Activated naive CD8-positive, alpha-beta T cell treated with anti-CD3 and anti-CD28 coated beads, Interleukin-2, amount 50 U/mL, for 16 hours (primary cell): Measurements from ENCODE around the gene ATP4A.

ENCODE experiments used
- DNase-seq: peaks from one replicate; pipeline ENCODE4 v3.0.0-alpha.2; 2020; ENCODE audit warnings: low read depth, low spot score

ATP4A gene

GRCh38 chr19:35565016-35565856, 1.8 kb upstream of the ATP4A start:
- DNase-seq = no peak

- no peak for DNase-seq
Observed at GRCh38 chr19:35562776-35563175, 682 bp downstream of the ATP4A start.

- DNase-seq = no peak
Observed at GRCh38 chr19:35562336-35562735, 1.1 kb downstream of the ATP4A start.

DNA sequence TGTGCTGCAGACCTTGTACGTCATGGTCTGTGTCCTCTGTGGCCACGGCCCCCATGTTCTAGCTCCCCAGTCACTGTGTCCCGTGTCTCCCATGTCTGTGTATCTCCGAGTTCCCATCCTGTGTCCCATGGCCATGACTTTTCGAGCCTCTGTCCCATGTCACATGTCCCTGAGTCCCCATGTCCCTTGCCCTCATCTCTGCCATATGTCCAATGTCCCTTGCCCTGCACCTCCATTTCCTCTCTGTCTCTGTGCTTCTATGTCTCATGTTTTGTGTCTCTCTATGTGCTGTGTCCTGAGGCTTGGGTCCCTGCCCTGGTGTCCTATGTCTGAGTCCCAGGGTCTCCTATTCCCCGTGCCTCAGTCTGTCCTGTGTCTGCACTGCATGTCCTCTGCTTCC, 2.0 kb downstream of the ATP4A start:
- no peak for DNase-seq

DNA sequence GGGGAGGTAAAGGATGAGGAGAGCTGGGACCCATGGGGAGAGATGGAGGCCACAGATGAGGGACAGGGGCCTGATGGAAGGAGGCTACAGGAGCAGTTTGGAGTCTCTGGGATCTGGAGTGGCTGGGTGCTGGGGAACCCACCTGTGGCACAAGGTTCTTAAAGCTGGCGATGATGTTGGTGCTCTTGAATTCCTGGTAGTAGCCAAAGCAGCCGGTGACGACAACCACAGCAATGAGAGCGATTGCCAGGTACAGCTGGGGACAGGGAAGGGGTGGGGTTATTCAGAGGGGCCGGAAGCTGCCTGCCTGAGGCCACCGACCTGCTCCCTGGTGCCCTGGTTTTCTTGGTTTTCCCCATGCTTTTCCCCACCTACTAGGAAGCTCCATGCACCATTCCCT, 2.8 kb downstream of the ATP4A start:
- no peak for DNase-seq

DNA sequence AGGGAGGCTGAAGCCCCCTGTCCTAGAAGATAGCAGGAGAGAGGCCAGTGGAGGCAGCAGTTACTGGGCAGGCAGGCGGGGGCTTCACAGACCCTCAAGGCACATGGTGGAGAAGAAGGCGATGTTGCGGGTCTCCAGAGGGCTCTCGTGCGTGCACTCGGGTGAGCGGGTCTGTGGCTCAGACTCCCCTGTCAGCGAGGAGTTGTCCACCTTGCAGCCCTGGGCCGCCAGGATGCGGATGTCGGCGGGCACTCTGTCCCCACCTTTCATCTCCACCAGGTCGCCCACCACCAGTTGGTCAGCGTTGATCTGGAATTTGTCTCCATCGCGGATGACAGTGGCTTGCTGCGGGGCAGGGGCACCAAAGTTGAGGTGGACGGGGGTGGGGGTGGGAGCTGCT, 3.2 kb downstream of the ATP4A start:
- DNase-seq = no peak

DNA sequence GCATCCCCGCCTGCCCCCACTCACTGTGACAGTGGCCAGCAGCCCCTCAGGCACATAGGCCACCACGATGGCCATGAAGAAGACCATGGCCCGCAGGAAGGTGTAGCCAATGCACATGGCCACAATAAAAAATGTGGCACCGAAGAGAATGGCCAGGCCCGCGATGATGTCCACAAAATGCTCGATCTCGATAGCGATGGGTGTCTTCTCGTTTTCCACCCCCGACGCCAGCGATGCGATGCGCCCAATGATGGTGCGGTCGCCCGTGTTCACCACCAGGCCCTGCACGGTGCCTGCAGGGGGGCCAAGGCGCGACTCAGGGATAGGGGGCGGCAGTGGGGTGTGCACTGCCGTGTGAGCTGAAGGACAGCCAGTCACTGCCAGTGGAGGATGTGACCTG, 3.7 kb downstream of the ATP4A start:
- no peak for DNase-seq

GRCh38 chr19:35559281-35559659, 4.2 kb downstream of the ATP4A start:
- DNase-seq = no peak

GRCh38 chr19:35558400-35559280, 4.8 kb downstream of the ATP4A start:
- no peak for DNase-seq

GRCh38 chr19:35557539-35558399, 5.7 kb downstream of the ATP4A start:
- DNase-seq = peak; percentile 39

GRCh38 chr19:35556846-35557538, 6.5 kb downstream of the ATP4A start:
- no peak for DNase-seq

DNA sequence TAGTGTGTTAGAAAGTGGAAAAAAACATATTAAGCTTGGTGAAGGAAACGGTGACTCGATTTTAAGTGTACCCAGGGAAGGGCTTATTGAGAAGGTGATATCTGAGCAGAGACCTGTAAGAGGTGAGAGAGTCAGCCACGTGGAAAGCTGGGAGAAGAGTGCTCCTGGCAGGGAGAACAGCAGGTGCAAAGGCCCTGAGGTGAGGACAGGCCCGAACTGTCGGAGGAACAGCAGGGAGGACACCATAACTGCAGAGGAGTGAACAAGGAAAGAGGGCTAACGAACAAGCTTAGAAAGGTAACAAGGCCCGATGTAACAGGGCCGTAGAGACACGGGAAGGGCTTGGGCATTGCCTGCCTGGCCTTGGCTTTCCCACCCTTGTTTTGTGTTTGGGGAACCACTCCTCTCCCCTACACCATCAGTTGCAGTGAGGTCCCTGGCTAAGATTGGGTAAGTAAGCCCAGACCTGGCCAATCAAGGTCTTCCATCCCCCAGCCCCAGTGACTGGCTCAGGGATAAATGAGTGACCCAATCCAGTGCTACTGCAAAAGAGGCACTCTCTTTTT, 7.3 kb downstream of the ATP4A start:
- DNase-seq = no peak

- DNase-seq = no peak
Observed at GRCh38 chr19:35555301-35556005, 8.0 kb downstream of the ATP4A start.

- DNase-seq = no peak
Observed at GRCh38 chr19:35554076-35554475, 9.4 kb downstream of the ATP4A start.

- DNase-seq = no peak
Observed at GRCh38 chr19:35553385-35554000, 10.0 kb downstream of the ATP4A start.

DNA sequence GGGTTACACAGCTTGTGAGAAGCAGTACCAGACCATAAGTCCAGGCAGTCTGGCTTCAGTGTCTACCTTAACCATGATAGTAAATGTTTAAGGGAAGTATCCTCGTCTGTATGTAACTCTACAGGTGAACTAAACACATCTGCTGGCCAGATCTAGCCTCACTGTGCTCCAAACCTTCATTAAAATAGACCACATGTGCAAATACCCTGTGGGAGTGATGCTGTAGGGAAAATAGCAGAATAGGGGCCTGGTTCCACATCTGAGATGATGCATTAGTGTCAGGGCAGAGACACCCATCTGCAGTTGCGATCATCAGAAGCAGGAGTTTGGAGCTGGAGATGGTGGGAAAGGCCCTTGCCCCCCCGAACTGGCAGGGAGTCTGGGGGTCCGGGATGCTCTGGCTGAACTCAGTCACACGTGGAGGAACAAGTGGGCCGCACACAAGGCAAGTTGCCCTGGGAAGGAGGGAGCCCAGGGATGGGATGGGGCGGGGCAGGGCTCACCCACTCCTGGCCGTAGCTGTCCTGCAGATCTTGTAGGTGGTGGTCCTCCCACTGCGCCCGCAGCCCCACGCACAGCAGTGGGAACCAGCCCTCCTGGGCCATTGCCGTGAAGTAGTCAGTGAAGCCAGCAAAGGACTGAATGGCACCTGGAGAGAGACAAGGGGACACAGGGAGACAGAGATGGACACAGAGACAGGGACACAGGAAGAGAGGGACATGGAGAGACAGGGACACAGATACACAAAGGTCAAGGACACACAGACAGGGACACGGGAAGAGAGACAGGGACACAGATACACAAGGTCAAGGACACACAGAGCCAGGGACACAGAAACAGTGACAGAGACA, 10.7 kb downstream of the ATP4A start:
- no peak for DNase-seq

- DNase-seq = no peak
Observed at GRCh38 chr19:35551091-35551810, 12.2 kb downstream of the ATP4A start.

GRCh38 chr19:35549879-35550523, 13.5 kb downstream of the ATP4A start:
- DNase-seq = no peak
